ENCODE measurements around the gene HOXC4. TPM values are rescaled to one million over a fixed set of nuclear protein-coding genes. Genes with fewer than 3 reads are reported as not detected.

Gene HOXC4
- polyA plus RNA-seq, 1 donor from 2014 or later, result not detected

- Histone ChIP-seq H3K4me3 (ENCODE audit: low read length) (no peak overlapping the region), H3K9ac (ENCODE audit: low read length) (no peak overlapping the region), H3K27ac (ENCODE audit: low read length) (no peak overlapping the region), H4K20me1 (ENCODE audit: insufficient read depth) (no peaks in the 10 kb centered on the region), H3F3A (ENCODE audit: insufficient read depth, low read length, poor library complexity, severe bottlenecking) (no peaks in the 10 kb centered on the region), H3K9me2 (ENCODE audit: insufficient read depth, low read length) (no peaks in the 10 kb centered on the region), H3K9me3 (ENCODE audit: low read length) (no peaks in the 10 kb centered on the region), H2AFZ (ENCODE audit: low read depth, low read length) (no peak overlapping the region), H3K4me2 (ENCODE audit: low read length) (no peak overlapping the region), H3K79me2 (replicated peaks; ENCODE audit: insufficient read depth, low read length) (no peaks in the 10 kb centered on the region), H3K27me3 (ENCODE audit: insufficient read depth, low read depth, low read length) (peaks cover 100% of the 10 kb centered on the region), H3K36me3 (ENCODE audit: insufficient read depth, low read length) (no peaks in the 10 kb centered on the region)
- TF ChIP-seq TAF1 (IDR thresholded peaks at IDR 0.05; ENCODE audit: low read depth) (no peak), EZH2 (IDR thresholded peaks at IDR 0.05; ENCODE audit: borderline replicate concordance, insufficient read depth, low read length, poor library complexity, severe bottlenecking) (no peak), REST (IDR thresholded peaks at IDR 0.05; ENCODE audit: borderline replicate concordance) (no peak), SMC3 (conservative IDR thresholded peaks at IDR 0.05; ENCODE audit: poor library complexity) (no peak), RAD21 (conservative IDR thresholded peaks at IDR 0.05) (no peak), MXI1 (conservative IDR thresholded peaks at IDR 0.05; ENCODE audit: poor library complexity, severe bottlenecking) (no peak), POLR2AphosphoS5 (IDR thresholded peaks at IDR 0.05) (no peak), EP300 (conservative IDR thresholded peaks at IDR 0.05; ENCODE audit: poor library complexity, severe bottlenecking) (no peak)
- TF ChIP-seq, protein P1, sequence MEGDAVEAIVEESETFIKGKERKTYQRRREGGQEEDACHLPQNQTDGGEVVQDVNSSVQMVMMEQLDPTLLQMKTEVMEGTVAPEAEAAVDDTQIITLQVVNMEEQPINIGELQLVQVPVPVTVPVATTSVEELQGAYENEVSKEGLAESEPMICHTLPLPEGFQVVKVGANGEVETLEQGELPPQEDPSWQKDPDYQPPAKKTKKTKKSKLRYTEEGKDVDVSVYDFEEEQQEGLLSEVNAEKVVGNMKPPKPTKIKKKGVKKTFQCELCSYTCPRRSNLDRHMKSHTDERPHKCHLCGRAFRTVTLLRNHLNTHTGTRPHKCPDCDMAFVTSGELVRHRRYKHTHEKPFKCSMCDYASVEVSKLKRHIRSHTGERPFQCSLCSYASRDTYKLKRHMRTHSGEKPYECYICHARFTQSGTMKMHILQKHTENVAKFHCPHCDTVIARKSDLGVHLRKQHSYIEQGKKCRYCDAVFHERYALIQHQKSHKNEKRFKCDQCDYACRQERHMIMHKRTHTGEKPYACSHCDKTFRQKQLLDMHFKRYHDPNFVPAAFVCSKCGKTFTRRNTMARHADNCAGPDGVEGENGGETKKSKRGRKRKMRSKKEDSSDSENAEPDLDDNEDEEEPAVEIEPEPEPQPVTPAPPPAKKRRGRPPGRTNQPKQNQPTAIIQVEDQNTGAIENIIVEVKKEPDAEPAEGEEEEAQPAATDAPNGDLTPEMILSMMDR (IDR thresholded peaks at IDR 0.05; ENCODE audit: poor library complexity, severe bottlenecking), result no peak
These were observed 5.1 kb upstream of the HOXC4 start for GRCh38 chr12:54048406-54049093.

GRCh38 chr12:54049108-54049507, 4.5 kb upstream of the HOXC4 start:
- Histone ChIP-seq H4K20me1 (ENCODE audit: insufficient read depth) (no peaks in the 10 kb centered on the region), H3F3A (ENCODE audit: insufficient read depth, low read length, poor library complexity, severe bottlenecking) (no peaks in the 10 kb centered on the region), H3K36me3 (ENCODE audit: insufficient read depth, low read length) (no peaks in the 10 kb centered on the region), H2AFZ (ENCODE audit: low read depth, low read length) (no peak overlapping the region), H3K4me2 (ENCODE audit: low read length) (no peak overlapping the region), H3K4me3 (ENCODE audit: low read length) (no peak overlapping the region), H3K27me3 (ENCODE audit: insufficient read depth, low read depth, low read length) (peaks cover 100% of the 10 kb centered on the region), H3K79me2 (replicated peaks; ENCODE audit: insufficient read depth, low read length) (no peaks in the 10 kb centered on the region), H3K27ac (ENCODE audit: low read length) (no peak overlapping the region), H3K9me3 (ENCODE audit: low read length) (no peaks in the 10 kb centered on the region), H3K9me2 (ENCODE audit: insufficient read depth, low read length) (no peaks in the 10 kb centered on the region), H3K9ac (ENCODE audit: low read length) (no peak overlapping the region)
- TF ChIP-seq SMC3 (conservative IDR thresholded peaks at IDR 0.05; ENCODE audit: poor library complexity) (no peak), POLR2AphosphoS5 (IDR thresholded peaks at IDR 0.05) (peak; percentile 17), MXI1 (conservative IDR thresholded peaks at IDR 0.05; ENCODE audit: poor library complexity, severe bottlenecking) (no peak), RAD21 (conservative IDR thresholded peaks at IDR 0.05) (no peak), TAF1 (IDR thresholded peaks at IDR 0.05; ENCODE audit: low read depth) (no peak)
- TF ChIP-seq, protein P1 (IDR thresholded peaks at IDR 0.05; ENCODE audit: poor library complexity, severe bottlenecking), result no peak
